ENCODE results near the gene TAF6L. TPM values are rescaled to one million over a fixed set of nuclear protein-coding genes. Genes with fewer than 3 reads are reported as not detected.

TAF6L gene
- total and polyA plus RNA-seq, 9 of the 15 experiments (the other 6 are each of a cell fraction or from before 2014, with no cell fraction given) = 0.04 to 45.5 (median 20.8) TPM

DNA sequence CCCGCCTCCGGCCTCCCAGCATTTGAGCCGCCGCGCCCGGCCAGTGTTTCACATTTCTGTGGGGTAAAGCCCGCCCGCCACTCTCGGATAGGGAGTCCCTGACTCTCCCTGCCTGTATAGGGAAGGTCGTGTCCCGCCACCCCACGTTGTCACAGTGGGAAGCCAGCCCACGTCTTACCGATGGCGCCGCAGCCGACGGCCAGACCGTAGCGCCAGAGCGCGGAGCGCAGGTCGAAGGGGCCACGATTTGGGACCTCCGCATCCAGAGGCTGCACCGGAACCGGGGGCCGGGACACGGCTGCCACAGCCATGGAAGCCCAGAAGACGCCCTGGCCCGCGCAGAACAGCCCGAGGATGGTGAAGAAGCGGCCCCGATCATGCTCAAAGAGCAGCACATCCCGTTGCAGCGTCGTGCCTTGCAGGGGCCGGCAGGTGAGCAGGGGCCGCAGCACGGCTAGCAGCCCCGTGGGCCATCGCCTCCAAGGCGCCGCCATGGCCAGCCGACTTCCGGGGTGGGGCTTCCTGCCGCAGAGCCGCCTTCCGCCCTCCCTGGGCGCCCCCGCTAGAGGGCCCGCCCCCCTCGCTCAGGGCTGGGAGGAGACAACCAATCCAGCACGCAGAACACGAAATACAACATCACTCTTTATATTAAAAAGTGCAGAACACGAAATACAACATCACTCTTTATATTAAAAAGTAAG lies 20.5 kb downstream of the TAF6L start, which contains the start of gene TMEM223 (continued):
- TF ChIP-seq, protein P1, sequence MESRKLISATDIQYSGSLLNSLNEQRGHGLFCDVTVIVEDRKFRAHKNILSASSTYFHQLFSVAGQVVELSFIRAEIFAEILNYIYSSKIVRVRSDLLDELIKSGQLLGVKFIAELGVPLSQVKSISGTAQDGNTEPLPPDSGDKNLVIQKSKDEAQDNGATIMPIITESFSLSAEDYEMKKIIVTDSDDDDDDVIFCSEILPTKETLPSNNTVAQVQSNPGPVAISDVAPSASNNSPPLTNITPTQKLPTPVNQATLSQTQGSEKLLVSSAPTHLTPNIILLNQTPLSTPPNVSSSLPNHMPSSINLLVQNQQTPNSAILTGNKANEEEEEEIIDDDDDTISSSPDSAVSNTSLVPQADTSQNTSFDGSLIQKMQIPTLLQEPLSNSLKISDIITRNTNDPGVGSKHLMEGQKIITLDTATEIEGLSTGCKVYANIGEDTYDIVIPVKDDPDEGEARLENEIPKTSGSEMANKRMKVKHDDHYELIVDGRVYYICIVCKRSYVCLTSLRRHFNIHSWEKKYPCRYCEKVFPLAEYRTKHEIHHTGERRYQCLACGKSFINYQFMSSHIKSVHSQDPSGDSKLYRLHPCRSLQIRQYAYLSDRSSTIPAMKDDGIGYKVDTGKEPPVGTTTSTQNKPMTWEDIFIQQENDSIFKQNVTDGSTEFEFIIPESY (CRISPR knock-in tag; IDR thresholded peaks at IDR 0.05) = peak; percentile 66
- TF ChIP-seq BRCA1 (IDR thresholded peaks at IDR 0.05) (no peak), BRCA1 (CRISPR knock-in tag; IDR thresholded peaks at IDR 0.05) (no peak), MYNN (IDR thresholded peaks at IDR 0.05) (peak; percentile 54), MYNN (CRISPR knock-in tag; IDR thresholded peaks at IDR 0.05) (no peak), HDAC1 (IDR thresholded peaks at IDR 0.05) (peak in 1 of 2 experiments; percentile 94; a peak in 2 of 4 replicates), ATF1 (CRISPR knock-in tag; IDR thresholded peaks at IDR 0.05) (no peak), ATF1 (tag; IDR thresholded peaks at IDR 0.05) (peak; percentile 64), POLR3A (IDR thresholded peaks at IDR 0.05; ENCODE audit: borderline replicate concordance, extremely low read depth, insufficient read depth, insufficient read length) (no peak), RB1 (IDR thresholded peaks at IDR 0.05; ENCODE audit: low read depth) (peak; percentile 66; the same call in 1 of the 2 replicates), HSF4 (CRISPR knock-in tag; IDR thresholded peaks at IDR 0.05; ENCODE audit: borderline replicate concordance) (0 out of 2 replicates have a peak, but pooled peaks have one; percentile 44), ZNF143 (CRISPR knock-in tag; IDR thresholded peaks at IDR 0.05) (peak; percentile 40; the same call in 1 of the 2 replicates), FOXK1 (CRISPR knock-in tag; IDR thresholded peaks at IDR 0.05; ENCODE audit: borderline replicate concordance) (peak; percentile 94; the same call in 1 of the 2 replicates), HCFC1 (IDR thresholded peaks at IDR 0.05; ENCODE audit: low read depth, low read length) (peak; percentile 59), ELF1 (tag; IDR thresholded peaks at IDR 0.05) (peak; percentile 91), CTBP1 (IDR thresholded peaks at IDR 0.05; ENCODE audit: borderline replicate concordance) (peak; percentile 58), POLR2B (IDR thresholded peaks at IDR 0.05; ENCODE audit: low read depth, partially characterized antibody) (peak; percentile 92), SIN3A (IDR thresholded peaks at IDR 0.05; ENCODE audit: borderline replicate concordance in 2 of 2, control insufficient read depth in 1 of 2, low read depth in 2 of 2, low read length in 2 of 2) (peak; percentile 86 to 94; a peak in 3 of 4 replicates), ERF (CRISPR knock-in tag; IDR thresholded peaks at IDR 0.05) (peak; percentile 80; the same call in 1 of the 2 replicates), CHCHD3 (CRISPR knock-in tag; IDR thresholded peaks at IDR 0.05) (0 out of 2 replicates have a peak, but pooled peaks have one; percentile 45)
- TF ChIP-seq, protein P2, sequence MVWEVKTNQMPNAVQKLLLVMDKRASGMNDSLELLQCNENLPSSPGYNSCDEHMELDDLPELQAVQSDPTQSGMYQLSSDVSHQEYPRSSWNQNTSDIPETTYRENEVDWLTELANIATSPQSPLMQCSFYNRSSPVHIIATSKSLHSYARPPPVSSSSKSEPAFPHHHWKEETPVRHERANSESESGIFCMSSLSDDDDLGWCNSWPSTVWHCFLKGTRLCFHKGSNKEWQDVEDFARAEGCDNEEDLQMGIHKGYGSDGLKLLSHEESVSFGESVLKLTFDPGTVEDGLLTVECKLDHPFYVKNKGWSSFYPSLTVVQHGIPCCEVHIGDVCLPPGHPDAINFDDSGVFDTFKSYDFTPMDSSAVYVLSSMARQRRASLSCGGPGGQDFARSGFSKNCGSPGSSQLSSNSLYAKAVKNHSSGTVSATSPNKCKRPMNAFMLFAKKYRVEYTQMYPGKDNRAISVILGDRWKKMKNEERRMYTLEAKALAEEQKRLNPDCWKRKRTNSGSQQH (CRISPR knock-in tag; IDR thresholded peaks at IDR 0.05) = no peak
- TF ChIP-seq, protein P3, sequence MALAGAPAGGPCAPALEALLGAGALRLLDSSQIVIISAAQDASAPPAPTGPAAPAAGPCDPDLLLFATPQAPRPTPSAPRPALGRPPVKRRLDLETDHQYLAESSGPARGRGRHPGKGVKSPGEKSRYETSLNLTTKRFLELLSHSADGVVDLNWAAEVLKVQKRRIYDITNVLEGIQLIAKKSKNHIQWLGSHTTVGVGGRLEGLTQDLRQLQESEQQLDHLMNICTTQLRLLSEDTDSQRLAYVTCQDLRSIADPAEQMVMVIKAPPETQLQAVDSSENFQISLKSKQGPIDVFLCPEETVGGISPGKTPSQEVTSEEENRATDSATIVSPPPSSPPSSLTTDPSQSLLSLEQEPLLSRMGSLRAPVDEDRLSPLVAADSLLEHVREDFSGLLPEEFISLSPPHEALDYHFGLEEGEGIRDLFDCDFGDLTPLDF (CRISPR knock-in tag; IDR thresholded peaks at IDR 0.05) = peak; percentile 91; the same call in 1 of the 2 replicates
- TF ChIP-seq, protein P4, sequence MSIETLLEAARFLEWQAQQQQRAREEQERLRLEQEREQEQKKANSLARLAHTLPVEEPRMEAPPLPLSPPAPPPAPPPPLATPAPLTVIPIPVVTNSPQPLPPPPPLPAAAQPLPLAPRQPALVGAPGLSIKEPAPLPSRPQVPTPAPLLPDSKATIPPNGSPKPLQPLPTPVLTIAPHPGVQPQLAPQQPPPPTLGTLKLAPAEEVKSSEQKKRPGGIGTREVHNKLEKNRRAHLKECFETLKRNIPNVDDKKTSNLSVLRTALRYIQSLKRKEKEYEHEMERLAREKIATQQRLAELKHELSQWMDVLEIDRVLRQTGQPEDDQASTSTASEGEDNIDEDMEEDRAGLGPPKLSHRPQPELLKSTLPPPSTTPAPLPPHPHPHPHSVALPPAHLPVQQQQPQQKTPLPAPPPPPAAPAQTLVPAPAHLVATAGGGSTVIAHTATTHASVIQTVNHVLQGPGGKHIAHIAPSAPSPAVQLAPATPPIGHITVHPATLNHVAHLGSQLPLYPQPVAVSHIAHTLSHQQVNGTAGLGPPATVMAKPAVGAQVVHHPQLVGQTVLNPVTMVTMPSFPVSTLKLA (conservative IDR thresholded peaks at IDR 0.05) = peak; percentile 69 to 81
